Thyroid gland (tissue), 4 donors: Measurements from ENCODE around the gene BCL2. TPM values are rescaled to one million over a fixed set of nuclear protein-coding genes. Genes with fewer than 3 reads are reported as not detected.
A peak's percentile ranks its signal among the peaks of the same experiment; 100 is the strongest.

Experiments
- DNase-seq, 2 donors: peaks; one replicate each; pipeline ENCODE4 v3.0.0-alpha.2; 2019
- H3K27ac ChIP-seq, 3 donors: fragments of 200-600 bp; sonication (generic); 1 replicate in 2 of 3; 2 replicates in 1 of 3; pipeline ENCODE4 v1.5.1; 2016 to 2019; ENCODE audit warnings: mild to moderate bottlenecking in 1 of 3, moderate library complexity in 1 of 3
- H3K27me3 ChIP-seq: fragments of 200-600 bp; sonication (generic); one replicate; pipeline ENCODE4 v1.5.1; 2019
- H3K36me3 ChIP-seq, 2 donors: fragments of 200-600 bp; sonication (generic); one replicate each; pipeline ENCODE4 v1.5.1; 2016 to 2019
- H3K4me1 ChIP-seq, 2 donors: fragments of 200-600 bp; sonication (generic); one replicate each; pipeline ENCODE4 v1.5.1; 2017 to 2019
- H3K4me3 ChIP-seq, 3 donors: fragments of 200-600 bp; sonication (generic); replicated peaks in 1 of 3; 1 replicate in 2 of 3; 2 replicates in 1 of 3; pipeline ENCODE4 v1.5.1; 2016; ENCODE audit warnings: mild to moderate bottlenecking in 1 of 3
- H3K9me3 ChIP-seq: fragments of 200-600 bp; sonication (generic); one replicate; pipeline ENCODE4 v1.5.1; 2017
- POLR2A ChIP-seq, 2 donors: fragments of 450-650 bp; IDR thresholded peaks; one replicate each; pipeline ENCODE4 v1.6.1; 2017; ENCODE audit warnings: antibody characterized with exemption in 2 of 2, mild to moderate bottlenecking in 2 of 2, moderate library complexity in 1 of 2
- WGBS, 2 donors: methylation state at CpG; one replicate each; pipeline ENCODE4 v1.1.5; 2017; 5-methylcytosine and 5-hydroxymethylcytosine counted together
- intact Hi-C: fragments of 100-400 bp; cut with DNase I; formaldehyde crosslinking; loops from one replicate; pipeline ENCODE4 v1.15.1; 2023
- total RNA-seq, 4 donors: library from RNA; depleted of rRNA; stranded (reverse); fragments of >200 nt; gene quantifications; one replicate each; pipeline ENCODE4 v1.2.3, GENCODE V29; 2016
- TF ChIP-seq, protein P1 (sequence below), 6 experiments: fragments of 200-600 bp in 3 of 6; fragments of 450-650 bp in 3 of 6; sonication (generic) in 3 of 6; IDR thresholded peaks; one replicate each; pipeline ENCODE4 v1.5.1; 2016 to 2019; ENCODE audit warnings: antibody characterized with exemption in 6 of 6, mild to moderate bottlenecking in 2 of 6, inconsistent platforms in 1 of 6, moderate library complexity in 1 of 6

Gene BCL2
- total RNA-seq, 4 donors from 2014 or later, result 108 to 163 (median 115) TPM

DNA sequence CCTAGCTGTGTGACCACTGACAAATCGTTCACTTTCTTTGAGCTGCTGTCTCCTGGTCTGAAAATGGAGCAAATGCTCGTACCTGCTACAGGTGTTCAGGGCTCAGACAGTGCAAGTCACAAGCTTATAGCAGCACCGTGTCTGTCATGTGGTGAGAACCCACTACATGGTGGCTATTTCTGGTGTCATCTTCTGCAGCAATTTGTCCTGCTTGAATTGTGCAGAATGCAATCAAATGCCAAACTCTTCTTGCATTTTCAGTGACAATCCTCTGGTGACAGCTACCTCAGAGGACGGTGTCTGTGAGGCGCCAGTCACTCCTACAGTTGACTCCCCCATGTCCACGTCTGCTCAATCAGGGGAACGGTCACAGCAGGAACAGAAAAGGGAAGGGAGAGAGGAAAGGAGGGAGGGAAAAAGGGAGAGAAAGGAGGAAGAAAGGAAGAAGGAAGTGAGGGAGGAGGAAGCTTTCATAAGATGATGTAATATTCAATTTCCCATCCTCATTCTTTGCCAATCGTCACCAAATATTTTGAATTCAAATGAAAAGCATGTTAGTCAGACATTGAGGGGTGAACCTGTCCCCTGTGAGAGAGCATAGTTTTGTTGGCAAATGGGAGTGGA is 122.2 kb downstream of the BCL2 start:
- intact Hi-C loops, result no loop called here
- DNase-seq, result no peak
- WGBS, 2 donors, result 48 to 52% methylated on average over 8 of the region's 8 CpGs

DNA sequence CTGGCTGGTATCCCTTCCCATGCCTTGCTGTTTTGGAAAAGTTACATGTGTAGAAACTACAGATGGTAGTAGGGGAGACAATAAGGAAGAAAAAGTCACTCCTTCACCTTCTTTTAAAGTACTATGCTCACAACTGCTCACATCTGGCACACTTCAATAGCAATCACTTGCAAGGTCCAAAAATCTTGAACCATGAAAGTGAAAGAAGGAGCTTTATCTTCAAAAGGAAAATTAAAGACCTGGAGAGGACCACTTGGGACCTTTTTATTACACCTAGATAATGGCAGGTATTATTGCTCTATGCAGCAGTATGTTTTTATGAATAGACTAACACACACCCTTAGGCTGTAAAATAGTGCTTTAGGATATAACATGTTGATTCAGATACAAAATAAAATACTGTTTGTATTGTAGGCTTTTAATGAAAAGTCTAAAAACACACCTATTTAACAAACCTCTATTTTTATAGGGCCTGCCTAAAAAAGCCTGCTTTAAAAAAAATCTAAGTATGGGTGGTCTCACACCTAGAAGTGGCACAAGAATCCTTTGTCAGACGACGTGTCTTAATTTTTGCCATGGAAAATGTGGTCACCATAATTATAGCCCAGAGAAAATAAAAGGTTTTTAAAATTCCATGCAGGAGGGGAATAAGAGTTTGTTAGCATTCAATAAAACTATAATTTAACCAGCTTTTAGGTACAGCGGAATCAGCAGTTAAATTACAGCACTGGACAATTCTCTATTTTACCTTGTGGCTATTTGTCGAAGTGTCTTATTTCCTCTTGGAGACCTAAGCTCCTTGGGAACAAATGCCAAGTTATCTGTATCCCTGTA is 124.0 kb downstream of the BCL2 start:
- WGBS, 2 donors, result 69 to 75% methylated on average over 4 of the region's 4 CpGs
- Histone ChIP-seq H3K4me3 (no peak overlapping the region), H3K36me3 (no peaks in the 10 kb centered on the region), H3K4me1 (peaks cover 45 to 48% of the 10 kb centered on the region in 2 donors), H3K9me3 (no peaks in the 10 kb centered on the region), H3K27ac (peak overlapping the region in 2 of 3 donors; percentile 17 to 20), H3K27me3 (no peaks in the 10 kb centered on the region)
- TF ChIP-seq, protein P1, sequence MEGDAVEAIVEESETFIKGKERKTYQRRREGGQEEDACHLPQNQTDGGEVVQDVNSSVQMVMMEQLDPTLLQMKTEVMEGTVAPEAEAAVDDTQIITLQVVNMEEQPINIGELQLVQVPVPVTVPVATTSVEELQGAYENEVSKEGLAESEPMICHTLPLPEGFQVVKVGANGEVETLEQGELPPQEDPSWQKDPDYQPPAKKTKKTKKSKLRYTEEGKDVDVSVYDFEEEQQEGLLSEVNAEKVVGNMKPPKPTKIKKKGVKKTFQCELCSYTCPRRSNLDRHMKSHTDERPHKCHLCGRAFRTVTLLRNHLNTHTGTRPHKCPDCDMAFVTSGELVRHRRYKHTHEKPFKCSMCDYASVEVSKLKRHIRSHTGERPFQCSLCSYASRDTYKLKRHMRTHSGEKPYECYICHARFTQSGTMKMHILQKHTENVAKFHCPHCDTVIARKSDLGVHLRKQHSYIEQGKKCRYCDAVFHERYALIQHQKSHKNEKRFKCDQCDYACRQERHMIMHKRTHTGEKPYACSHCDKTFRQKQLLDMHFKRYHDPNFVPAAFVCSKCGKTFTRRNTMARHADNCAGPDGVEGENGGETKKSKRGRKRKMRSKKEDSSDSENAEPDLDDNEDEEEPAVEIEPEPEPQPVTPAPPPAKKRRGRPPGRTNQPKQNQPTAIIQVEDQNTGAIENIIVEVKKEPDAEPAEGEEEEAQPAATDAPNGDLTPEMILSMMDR (IDR thresholded peaks at IDR 0.05), result no peak
- TF ChIP-seq POLR2A (IDR thresholded peaks at IDR 0.05), result no peak
- DNase-seq, result no peak
- intact Hi-C loops, result no loop called here

More for the DNA sequence above, 122.2 kb downstream of the BCL2 start:
- peaks cover 52 to 62% of the 10 kb centered on the region in 2 donors for H3K4me1 ChIP-seq
- H3K9me3 ChIP-seq, result no peaks in the 10 kb centered on the region
- TF ChIP-seq, protein P1 (IDR thresholded peaks at IDR 0.05), result no peak
- TF ChIP-seq POLR2A (IDR thresholded peaks at IDR 0.05), result no peak
- H3K27ac ChIP-seq, result peak overlapping the region; percentile 26 to 36 (median 32)
- H3K27me3 ChIP-seq, result no peaks in the 10 kb centered on the region
- H3K4me3 ChIP-seq, result no peak overlapping the region
- no peaks in the 10 kb centered on the region for H3K36me3 ChIP-seq

DNA sequence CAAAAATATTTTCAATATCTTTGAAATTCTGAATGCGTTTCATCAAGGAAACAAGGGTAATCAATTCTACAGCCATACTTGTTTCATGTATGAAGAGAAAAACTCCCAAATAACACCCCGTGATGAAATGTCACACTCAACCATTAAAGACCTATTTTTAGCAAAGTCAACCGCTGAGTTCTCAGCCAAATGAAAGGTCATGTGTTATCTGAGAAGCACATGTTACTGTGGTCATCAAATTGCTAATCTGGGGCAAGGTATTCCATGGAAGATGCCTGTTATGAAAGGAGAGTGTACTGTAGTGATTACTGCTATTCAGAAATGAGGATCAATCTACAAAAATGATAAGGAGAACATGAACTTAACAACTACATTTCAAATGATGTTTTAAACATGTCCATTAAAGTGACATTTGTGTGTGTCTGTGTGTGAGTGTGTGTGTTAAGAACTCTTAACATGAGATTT is 126.7 kb downstream of the BCL2 start:
- intact Hi-C loops, result no loop called here
- 79 to 89% methylated on average over 3 of the region's 3 CpGs for WGBS, 2 donors
- no peaks in the 10 kb centered on the region for H3K9me3 ChIP-seq
- H3K36me3 ChIP-seq, result no peaks in the 10 kb centered on the region
- no peak overlapping the region for H3K4me3 ChIP-seq
- DNase-seq, result no peak
- H3K27me3 ChIP-seq, result no peaks in the 10 kb centered on the region
- no peak overlapping the region for H3K27ac ChIP-seq
- TF ChIP-seq, protein P1 (IDR thresholded peaks at IDR 0.05), result no peak
- no peak for TF ChIP-seq POLR2A (IDR thresholded peaks at IDR 0.05)
- H3K4me1 ChIP-seq, result peaks cover 30 to 35% of the 10 kb centered on the region in 2 donors

DNA sequence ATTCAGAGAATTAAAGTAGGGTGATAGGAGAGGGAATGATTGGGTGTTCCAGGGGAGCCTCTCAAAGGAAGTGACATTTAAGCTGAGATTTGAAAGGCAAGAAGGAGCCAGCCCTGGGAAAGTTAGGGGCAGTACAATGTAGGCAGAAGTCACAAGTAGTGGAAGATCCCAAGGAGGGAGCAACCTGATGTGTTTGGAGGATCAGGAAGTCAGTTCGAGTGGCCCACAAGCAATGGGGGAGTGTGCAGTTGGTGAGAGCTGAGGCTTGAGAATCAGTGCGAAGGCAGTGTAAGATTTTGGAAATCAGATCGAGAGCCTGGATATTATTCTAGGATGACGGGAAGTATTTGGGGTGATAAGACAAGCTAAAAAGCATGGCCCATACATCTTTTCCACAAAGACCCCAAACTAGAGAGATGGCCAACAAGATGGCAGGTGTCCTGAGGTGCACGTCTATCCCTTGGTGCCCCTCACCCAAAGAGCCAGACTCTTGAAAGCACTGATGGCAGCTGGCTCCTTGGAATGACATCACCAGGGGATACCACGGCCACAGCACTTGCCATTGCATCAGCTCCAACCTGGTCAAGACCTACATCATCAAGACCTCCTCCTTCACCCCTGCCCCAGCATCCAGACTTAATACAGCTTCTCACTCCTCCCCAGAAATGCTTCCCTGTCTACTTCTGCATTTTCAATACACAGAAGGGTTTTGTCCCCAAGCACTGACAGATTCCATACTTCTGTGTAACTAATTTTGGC is 127.3 kb downstream of the BCL2 start:
- peak overlapping the region in 1 of 3 donors; percentile 11 for H3K27ac ChIP-seq

More for the DNA sequence above, 127.3 kb downstream of the BCL2 start:
- 94 to 97% methylated on average over 6 of the region's 6 CpGs for WGBS, 2 donors
- no peak for DNase-seq
- Histone ChIP-seq H3K36me3 (no peaks in the 10 kb centered on the region), H3K9me3 (no peaks in the 10 kb centered on the region), H3K27me3 (no peaks in the 10 kb centered on the region), H3K4me3 (no peak overlapping the region), H3K4me1 (peaks cover 30 to 35% of the 10 kb centered on the region in 2 donors)
- intact Hi-C loops, result no loop called here
- TF ChIP-seq, protein P1 (IDR thresholded peaks at IDR 0.05), result no peak
- no peak for TF ChIP-seq POLR2A (IDR thresholded peaks at IDR 0.05)
